ENCODE results near the gene TRAM2.
"Not testable (repeated sequence)": the region's sequence is repeated elsewhere in the genome, so short reads cannot be mapped to it uniquely, and the experiment has no call there.

Gene TRAM2

GRCh38 chr6:52482903-52483670, 93.8 kb downstream of the TRAM2 start:
- no peak for ATAC-seq

GRCh38 chr6:52475307-52475706, 101.6 kb downstream of the TRAM2 start:
- ATAC-seq, result no peak

DNA sequence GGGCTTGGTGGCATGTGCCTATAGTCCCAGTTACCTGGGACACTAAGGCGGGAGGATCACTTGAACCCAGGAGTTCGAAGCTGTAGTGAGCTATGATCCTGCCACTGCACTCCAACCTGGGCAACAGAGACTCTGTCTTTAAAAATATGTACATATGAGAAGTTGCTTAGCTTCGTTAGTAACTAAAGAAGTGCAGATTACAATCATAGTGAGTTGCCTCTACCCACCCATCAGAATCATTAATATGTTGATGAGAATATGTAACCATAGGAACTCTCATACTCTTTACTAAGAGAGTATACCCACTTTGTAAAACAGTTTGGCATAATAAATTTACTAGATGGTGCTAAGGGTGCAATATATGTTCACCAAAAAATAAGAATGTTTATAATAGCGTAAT, 102.7 kb downstream of the TRAM2 start:
- ATAC-seq, result no peak

- not testable (repeated sequence) for ATAC-seq
Measured at GRCh38 chr6:52461194-52461593, 115.7 kb downstream of the TRAM2 start.

DNA sequence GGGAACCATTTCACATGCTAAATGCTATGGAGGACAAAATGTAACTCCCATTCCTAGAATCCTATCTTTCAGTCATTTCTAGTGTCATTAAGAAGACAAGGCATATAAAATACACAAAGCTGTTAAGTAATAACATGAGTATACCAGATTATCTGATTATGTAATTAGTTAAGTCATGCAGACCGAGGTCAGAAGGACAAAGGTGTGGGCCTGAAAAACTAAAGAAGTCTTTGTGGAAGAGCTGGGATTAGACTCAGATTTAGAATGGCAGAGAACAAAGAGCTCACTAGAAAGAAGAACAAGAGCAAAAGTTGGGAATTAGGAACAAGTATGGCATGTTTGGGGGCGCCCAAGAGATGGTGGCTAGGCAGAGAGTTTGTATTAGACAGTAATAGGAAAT, 119.8 kb downstream of the TRAM2 start:
- no peak for ATAC-seq

GRCh38 chr6:52454556-52454955, 122.3 kb downstream of the TRAM2 start:
- ATAC-seq, result no peak

All from activated CD4-positive, CD25-positive, alpha-beta regulatory T cell treated with anti-CD3 and anti-CD28 coated beads, Interleukin-2, amount 50 U/mL, for 24 hours (primary cell).